GOT3 (cell line): Measurements from ENCODE around the gene SH3YL1.

ENCODE experiments used
- DNase-seq: peaks from one replicate; lab custom pipeline; 2025; ENCODE audit warnings: mixed read lengths; lab: John Stamatoyannopoulos, UW

The SH3YL1 gene

GRCh38 chr2:257842-258241 is 6.0 kb downstream of the SH3YL1 start:
- no peak for DNase-seq

DNA sequence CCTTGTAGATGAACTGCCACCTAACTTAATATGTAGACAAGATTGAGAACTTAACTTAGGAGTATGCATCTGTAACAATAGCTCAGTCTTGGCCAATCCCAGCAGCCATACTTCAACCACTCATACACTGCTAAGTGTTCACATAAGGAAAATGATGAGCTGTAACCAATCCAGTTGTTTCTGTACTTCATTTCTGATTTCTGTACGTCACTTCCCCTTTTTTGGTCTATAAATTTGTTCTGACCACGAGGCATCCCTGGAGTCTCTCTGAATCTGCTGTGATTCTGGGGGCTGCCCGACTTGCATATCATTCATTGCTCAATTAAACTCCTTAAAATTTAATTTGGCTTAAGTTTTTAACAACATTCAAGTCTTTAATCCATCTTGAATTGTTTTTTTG is 6.4 kb downstream of the SH3YL1 start:
- no peak for DNase-seq

- DNase-seq: no peak
These were observed 7.7 kb downstream of the SH3YL1 start for GRCh38 chr2:256094-256493.

- DNase-seq: no peak
These were observed 8.6 kb downstream of the SH3YL1 start for GRCh38 chr2:255195-255594.

GRCh38 chr2:254241-254640 is 9.6 kb downstream of the SH3YL1 start:
- no peak for DNase-seq

- no peak for DNase-seq
These were observed 10.6 kb downstream of the SH3YL1 start for GRCh38 chr2:253202-253638.

DNA sequence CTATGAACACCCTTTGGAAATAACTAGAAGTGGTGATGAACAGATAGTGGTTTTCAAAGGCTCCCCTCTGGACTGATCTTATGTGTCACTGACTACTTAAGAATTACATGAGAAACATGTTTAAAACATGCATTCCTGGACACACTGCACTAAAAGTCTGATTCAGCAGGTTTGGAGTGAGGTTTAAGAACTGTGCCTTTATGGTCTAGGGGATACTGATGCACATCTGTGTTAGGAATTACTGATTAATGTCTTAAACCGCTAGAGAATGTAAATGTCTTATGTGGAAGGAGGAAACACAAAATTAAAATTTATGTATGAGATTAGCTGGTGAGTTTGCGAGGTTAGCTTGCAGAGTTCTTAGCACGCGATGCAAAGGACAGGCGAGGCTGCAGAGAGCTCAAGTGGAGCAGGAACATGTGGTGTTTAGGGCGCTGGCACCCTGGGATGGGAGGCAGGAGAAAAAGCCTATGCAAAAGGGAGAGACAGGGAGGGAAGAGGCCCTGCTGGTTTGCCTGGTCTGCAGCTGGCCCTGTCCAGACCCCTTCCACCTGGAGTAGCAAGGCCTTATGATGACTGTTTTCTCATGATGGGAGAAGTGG is 11.7 kb downstream of the SH3YL1 start:
- DNase-seq: no peak

- no peak for DNase-seq
These were observed 14.2 kb downstream of the SH3YL1 start for GRCh38 chr2:249538-250042.

DNA sequence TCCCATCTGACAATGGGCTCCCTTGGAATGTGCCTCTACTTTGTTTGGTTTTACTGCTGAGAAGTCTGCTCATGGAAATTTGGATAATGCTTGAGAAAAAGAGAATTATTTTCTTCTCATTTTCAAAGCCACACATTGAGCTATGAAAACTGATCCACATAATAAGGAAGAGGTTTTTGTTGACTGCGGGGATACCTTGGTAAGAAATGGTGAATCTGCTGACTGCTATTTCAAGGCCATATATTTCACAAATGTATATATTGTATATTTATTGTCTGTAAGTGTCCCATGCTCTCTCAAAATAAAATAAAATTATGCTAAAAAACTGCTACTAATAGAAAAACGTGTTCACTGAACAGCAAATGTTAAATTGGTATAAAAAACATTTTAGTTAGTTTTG is 15.1 kb downstream of the SH3YL1 start:
- no peak for DNase-seq

- no peak for DNase-seq
These were observed 17.2 kb downstream of the SH3YL1 start for GRCh38 chr2:246489-247144.

GRCh38 chr2:244547-244946 is 19.3 kb downstream of the SH3YL1 start:
- no peak for DNase-seq

- no peak for DNase-seq
These were observed 25.0 kb downstream of the SH3YL1 start for GRCh38 chr2:238869-239268.

DNA sequence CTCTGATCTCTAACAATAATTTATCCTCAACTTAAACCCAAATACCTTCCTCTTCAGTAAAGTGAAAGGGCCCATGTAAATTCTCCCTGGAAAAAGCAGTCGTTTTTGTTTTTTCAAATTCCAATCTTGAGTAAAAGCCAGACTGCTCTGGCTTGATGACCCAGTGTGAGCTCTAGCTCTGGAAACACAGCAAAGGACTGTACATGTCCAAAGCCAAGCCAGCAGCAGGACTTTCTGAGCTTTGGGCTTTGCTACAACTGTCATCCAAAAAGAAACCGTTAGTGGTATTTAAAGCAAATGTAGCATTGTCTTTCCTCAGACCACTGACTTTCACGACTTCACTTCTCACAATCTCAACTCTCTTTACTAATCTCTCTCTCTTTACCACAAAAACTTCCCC is 25.4 kb downstream of the SH3YL1 start:
- DNase-seq: no peak

DNA sequence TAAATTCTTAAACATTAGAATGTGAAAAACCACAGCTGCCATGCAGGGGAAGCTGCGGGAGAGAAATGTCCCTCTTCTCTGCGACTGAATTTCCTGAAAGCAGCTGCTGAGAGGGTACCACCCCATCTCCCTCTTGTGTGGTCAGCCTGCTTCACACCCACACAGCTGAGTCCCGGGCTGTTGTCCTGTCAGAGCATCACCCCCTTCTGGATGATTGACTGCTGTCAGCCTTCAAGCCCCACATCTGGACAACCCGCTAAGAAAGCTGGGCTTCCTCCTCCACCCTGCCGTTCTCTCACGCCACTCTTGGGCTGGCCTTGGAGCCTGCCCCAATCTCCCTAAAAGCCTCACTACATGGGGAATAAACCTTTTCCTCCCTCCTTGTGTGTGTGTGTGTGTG is 26.0 kb downstream of the SH3YL1 start:
- no peak for DNase-seq

DNA sequence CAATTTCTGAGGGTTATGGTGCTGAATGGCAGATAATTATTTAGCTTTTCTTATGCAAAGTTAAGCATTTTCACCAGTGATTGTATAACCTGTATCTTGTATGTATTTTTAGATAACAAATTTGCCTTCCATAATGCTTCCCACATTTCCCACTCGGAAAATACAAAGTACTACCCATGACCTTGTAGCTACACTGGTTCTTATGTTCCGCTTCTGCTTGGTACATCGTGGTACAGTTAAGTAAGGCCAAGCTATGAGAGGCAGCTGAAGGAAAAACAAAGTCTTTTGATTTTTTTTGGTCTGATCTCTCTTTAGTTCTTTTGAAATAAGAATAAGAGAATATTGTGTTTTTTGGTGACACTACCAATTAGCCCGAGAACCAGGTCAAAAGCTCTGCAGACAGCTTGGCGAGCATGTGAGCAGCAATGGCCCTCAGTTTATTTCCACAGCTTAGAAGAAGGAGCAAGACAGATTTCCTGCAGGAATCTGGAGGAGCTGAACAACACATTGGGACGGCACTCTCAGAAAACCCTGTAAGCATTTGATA is 26.8 kb downstream of the SH3YL1 start:
- no peak for DNase-seq

GRCh38 chr2:234421-234820 is 29.4 kb downstream of the SH3YL1 start:
- no peak for DNase-seq

DNA sequence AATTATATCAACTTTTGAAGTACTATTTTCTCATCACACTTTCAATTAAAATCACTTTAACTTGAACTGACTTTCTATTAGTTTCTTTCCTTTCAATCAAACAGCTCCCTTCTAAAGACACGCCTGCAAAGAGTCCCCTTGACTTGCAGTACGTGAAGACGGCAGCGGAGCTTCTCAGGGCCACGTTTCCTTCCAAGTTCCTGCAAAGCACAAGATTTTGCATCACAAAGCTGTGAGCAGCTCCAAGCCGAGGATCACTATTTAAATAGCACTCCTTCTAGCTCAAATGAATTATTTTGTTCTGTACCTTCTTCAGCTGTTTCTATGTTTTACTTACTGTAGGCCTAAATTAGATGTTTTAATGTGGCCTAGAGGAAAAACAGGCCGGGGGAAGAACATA is 30.8 kb downstream of the SH3YL1 start:
- DNase-seq: no peak

DNA sequence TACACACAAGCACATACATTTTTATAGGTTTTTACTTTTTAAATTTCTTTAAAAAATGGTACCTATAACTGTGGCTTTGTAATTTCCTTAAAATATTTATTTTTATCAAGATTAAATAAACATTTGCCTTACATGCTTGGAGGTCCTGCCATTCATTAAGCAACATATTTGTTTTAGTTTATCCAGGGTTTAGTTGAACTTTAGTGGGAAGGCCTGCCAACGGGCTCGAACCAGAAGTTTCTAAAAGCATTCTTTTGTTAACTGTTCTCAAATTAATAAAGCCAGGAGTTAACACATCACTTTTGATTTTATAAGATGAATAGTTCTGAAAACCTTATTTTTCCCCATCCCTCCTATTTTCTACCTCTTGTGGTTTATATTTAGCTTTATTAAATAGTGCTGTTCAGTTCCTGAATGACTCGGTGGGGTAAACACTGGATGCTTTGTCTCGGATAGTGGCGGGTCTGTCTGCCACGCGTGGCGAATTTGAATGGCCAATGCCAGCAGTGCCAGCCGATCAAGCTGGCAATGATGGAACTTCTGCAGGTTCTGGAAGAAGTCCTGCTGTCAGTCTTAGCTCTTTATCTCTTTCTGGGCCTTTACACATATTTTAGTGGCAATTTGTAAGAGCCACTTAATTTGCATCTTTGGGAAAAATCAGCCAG is 32.2 kb downstream of the SH3YL1 start:
- no peak for DNase-seq

DNA sequence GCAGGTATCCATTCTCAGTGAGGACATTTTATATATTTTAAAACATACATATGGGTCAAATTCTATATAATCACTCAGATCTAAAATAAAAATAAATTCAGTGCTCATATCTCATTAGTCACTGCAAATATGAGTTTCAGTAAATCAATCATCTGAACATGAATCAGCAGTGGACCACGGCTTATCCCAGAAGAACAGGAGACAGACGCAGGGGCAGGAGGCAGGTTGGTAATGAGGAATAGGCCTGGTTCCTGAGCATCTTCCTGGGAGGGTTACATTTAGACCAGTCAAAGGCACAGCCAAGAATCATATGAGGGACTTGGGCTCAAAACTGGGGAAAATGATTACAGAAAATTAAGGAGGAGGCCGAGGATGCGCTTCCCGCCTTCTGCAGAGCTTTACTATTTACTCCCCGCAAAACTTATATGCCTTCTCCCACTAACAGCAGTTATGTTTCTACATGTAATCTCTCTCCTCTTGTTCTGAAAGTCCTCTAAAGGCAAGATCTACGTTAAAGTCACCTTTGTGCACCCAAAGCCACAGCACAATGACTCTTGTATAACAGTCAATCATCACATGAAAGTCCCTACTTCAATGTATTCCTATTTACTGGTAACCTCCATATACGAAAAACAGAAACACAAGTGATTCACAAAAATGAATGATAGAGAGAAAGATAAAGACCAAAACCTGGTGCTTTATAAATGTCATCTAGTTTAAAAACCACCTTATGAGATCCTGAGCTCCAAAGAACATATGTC is 35.1 kb downstream of the SH3YL1 start:
- DNase-seq: no peak

DNA sequence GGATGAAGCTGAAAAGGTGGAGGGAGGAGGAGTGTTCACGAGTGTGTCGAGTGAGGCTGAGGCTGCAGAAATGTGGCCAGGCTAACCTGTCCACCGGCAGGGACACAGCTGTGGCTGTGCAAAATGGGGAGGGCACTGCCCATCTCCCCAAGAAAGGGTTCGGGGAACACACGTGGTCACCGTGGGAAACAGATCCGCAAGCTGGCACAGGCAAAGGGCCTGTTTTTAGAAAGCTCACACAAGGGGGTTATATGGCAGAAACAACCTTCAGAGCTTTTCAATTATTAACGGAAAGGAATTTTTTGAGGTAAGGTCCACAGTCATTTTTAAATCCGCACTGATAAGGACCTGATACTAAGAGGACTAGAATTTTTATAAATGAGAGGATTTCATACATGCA is 35.7 kb downstream of the SH3YL1 start:
- no peak for DNase-seq

GRCh38 chr2:223971-224760 is 39.7 kb downstream of the SH3YL1 start:
- DNase-seq: no peak
